LNCaP clone FGC (cell line): ENCODE data around the gene GRHL1.

Source experiments
- DNase-seq: peaks from one replicate; pipeline ENCODE4 v3.0.0-alpha.2; 2011; ENCODE audit warnings: low read depth
- H3K4me3 ChIP-seq: 2 replicates; pipeline ENCODE4 v1.5.1; 2011; ENCODE audit warnings: mild to moderate bottlenecking, low read depth, low read length, control low read depth
- TF ChIP-seq, protein P1 (sequence below): IDR thresholded peaks from 2 replicates; pipeline ENCODE4 v1.5.1; 2012; ENCODE audit warnings: mild to moderate bottlenecking; ENCODE audit not compliant: control insufficient read depth, insufficient read depth; ENCODE audit errors: extremely low read depth

The GRHL1 gene

GRCh38 chr2:9985531-9986328 is 34.2 kb downstream of the GRHL1 start:
- TF ChIP-seq, protein P1, sequence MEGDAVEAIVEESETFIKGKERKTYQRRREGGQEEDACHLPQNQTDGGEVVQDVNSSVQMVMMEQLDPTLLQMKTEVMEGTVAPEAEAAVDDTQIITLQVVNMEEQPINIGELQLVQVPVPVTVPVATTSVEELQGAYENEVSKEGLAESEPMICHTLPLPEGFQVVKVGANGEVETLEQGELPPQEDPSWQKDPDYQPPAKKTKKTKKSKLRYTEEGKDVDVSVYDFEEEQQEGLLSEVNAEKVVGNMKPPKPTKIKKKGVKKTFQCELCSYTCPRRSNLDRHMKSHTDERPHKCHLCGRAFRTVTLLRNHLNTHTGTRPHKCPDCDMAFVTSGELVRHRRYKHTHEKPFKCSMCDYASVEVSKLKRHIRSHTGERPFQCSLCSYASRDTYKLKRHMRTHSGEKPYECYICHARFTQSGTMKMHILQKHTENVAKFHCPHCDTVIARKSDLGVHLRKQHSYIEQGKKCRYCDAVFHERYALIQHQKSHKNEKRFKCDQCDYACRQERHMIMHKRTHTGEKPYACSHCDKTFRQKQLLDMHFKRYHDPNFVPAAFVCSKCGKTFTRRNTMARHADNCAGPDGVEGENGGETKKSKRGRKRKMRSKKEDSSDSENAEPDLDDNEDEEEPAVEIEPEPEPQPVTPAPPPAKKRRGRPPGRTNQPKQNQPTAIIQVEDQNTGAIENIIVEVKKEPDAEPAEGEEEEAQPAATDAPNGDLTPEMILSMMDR = no peak
- no peak for DNase-seq
- H3K4me3 ChIP-seq = no peak overlapping the region

DNA sequence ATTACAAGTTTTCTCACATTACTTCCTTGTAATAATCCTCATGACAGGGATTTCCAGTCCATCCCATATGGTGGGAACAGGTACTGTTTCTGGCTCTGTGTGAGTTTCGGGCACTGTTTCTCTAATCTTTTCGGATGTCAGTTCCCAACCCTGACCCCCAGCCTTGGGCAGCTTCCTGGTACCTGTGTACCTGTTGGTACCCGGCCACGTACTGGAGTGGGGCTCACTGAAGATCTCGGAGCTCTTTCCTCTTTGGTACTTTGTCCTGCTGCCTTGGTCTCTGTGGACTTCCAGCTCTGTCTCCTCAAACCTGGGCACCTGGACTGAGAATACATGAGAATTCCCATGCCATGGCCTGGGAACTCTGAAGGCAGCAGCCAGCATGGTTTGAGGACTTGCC is 36.8 kb downstream of the GRHL1 start:
- DNase-seq = no peak
- H3K4me3 ChIP-seq = no peak overlapping the region
- TF ChIP-seq, protein P1 = no peak

DNA sequence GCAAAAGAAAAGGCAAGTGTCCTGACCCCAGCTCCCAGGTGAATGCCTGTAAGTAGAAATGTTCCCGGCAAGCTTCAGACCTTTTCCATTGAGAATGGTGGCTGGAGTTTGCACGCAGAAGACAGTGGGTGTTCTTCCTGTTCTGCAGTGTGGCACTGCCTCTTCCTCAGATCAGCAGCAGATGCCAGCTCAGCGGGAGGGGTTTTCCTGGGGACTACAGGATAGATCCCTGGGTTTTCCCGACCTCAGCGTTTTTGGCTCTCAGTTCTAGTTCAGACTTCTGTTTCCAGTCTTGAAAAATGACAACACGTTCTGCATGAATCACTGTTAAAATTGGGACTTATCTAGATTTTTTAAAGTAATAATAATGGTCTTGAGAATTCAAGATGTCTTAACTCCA is 39.2 kb downstream of the GRHL1 start:
- H3K4me3 ChIP-seq = no peak overlapping the region
- DNase-seq = no peak
- TF ChIP-seq, protein P1 = no peak

DNA sequence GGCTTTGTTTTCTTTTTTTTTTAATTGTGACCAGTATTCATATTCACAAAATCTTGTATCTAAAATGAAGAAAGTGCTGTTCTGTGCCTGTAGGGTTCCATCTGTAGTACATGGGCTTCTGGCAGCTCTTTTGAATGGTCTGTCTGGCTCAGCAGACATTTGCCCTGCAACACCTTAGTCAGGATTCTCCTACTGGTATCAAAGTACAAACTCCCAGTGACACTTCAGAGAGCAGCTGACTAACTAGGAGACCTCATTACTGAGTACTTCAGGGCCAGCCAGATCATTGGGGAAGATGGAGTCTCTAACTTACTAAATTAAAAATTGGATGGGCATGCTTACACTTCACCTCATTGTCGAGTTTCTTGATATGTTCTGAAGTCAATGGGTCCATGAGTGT is 39.7 kb downstream of the GRHL1 start:
- no peak overlapping the region for H3K4me3 ChIP-seq
- no peak for DNase-seq
- TF ChIP-seq, protein P1 = no peak

DNA sequence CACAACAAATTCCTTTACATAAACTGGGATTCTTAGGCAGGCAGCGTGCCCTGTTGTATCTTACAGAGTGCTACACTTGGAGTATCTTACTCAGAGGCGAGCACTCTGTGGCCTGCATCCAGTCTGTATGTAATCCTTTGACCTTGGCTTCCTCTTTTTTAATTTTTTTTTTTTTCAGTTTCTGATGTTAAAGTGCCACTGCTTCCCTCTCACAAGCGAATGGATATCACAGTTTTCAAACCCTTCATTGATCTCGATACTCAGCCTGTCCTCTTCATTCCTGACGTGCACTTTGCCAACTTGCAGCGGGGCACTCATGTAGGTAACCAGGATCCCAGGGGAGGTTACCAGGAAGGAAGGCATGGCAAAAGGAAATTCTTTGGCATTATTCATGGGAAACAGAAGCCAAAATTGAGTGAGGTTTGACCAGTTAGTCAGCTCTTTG is 40.4 kb downstream of the GRHL1 start:
- H3K4me3 ChIP-seq = no peak overlapping the region
- no peak for DNase-seq
- TF ChIP-seq, protein P1 = no peak

GRCh38 chr2:9992427-9993187 is 41.1 kb downstream of the GRHL1 start:
- DNase-seq = no peak
- H3K4me3 ChIP-seq = no peak overlapping the region
- TF ChIP-seq, protein P1 = no peak
